ENCODE results near the gene CSRNP3. TPM values are rescaled to one million over a fixed set of nuclear protein-coding genes. Genes with fewer than 3 reads are reported as not detected.

The CSRNP3 gene
- total RNA-seq, 1 donor from 2014 or later, result 20.6 TPM

GRCh38 chr2:165471349-165471950 is 2.0 kb downstream of the CSRNP3 start:
- peak; percentile 54 for DNase-seq

GRCh38 chr2:165472922-165473321 is 3.4 kb downstream of the CSRNP3 start:
- no peak for DNase-seq

GRCh38 chr2:165474619-165475276 is 5.2 kb downstream of the CSRNP3 start:
- no peak for DNase-seq

- DNase-seq, result no peak
Observed at GRCh38 chr2:165475277-165476004, 5.9 kb downstream of the CSRNP3 start.

GRCh38 chr2:165479856-165480255 is 10.4 kb downstream of the CSRNP3 start:
- no peak for DNase-seq

- no peak for DNase-seq
Observed at GRCh38 chr2:165494573-165494972, 25.1 kb downstream of the CSRNP3 start.

GRCh38 chr2:165497659-165498317 is 28.3 kb downstream of the CSRNP3 start:
- no peak for DNase-seq

- peak; percentile 3 for DNase-seq
Observed at GRCh38 chr2:165499131-165499530, 29.6 kb downstream of the CSRNP3 start.

- DNase-seq, result no peak
Observed at GRCh38 chr2:165500001-165500400, 30.5 kb downstream of the CSRNP3 start.

GRCh38 chr2:165500816-165501215 is 31.3 kb downstream of the CSRNP3 start:
- no peak for DNase-seq

GRCh38 chr2:165505514-165505913 is 36.0 kb downstream of the CSRNP3 start:
- no peak for DNase-seq

- DNase-seq, result no peak
Observed at GRCh38 chr2:165508927-165509326, 39.4 kb downstream of the CSRNP3 start.

GRCh38 chr2:165513479-165513878 is 44.0 kb downstream of the CSRNP3 start:
- no peak for DNase-seq

- DNase-seq, result no peak
Observed at GRCh38 chr2:165518611-165519010, 49.1 kb downstream of the CSRNP3 start.

GRCh38 chr2:165522719-165523118 is 53.2 kb downstream of the CSRNP3 start:
- no peak for DNase-seq

GRCh38 chr2:165524720-165525119 is 55.2 kb downstream of the CSRNP3 start:
- no peak for DNase-seq

GRCh38 chr2:165528691-165529090 is 59.2 kb downstream of the CSRNP3 start:
- no peak for DNase-seq

- DNase-seq, result no peak
Observed at GRCh38 chr2:165529130-165529529, 59.6 kb downstream of the CSRNP3 start.

- no peak for DNase-seq
Observed at GRCh38 chr2:165533331-165533730, 63.8 kb downstream of the CSRNP3 start.

- DNase-seq, result no peak
Observed at GRCh38 chr2:165535471-165535870, 66.0 kb downstream of the CSRNP3 start.

- DNase-seq, result no peak
Observed at GRCh38 chr2:165536851-165537499, 67.5 kb downstream of the CSRNP3 start.

- DNase-seq, result no peak
Observed at GRCh38 chr2:165539985-165540384, 70.5 kb downstream of the CSRNP3 start.
